Prostate gland (tissue), 2 donors: ENCODE measurements around the gene DNAJC2. TPM values are rescaled to one million over a fixed set of nuclear protein-coding genes. Genes with fewer than 3 reads are reported as not detected.

ENCODE experiments used
- small RNA-seq, 2 donors: library from RNA; depleted of rRNA; stranded (forward); fragments of <200 nt; gene quantifications; one replicate each; pipeline ENCODE3, GENCODE V24; 2016
- total RNA-seq, 2 donors: library from RNA; depleted of rRNA; stranded (reverse); fragments of >200 nt; gene quantifications; one replicate each; pipeline ENCODE4 v1.1.0, GENCODE V29; 2016

The DNAJC2 gene
- total RNA-seq, 2 donors from 2014 or later, result 12.3 to 17.5 TPM

Small RNAs within 50 kb of the gene (small RNA-seq; reads per million reads assigned to genes)
- 0 reads per million in 2 donors for gene RPS29P16

Other genes starting within 250 kb of the DNAJC2 start
- gene NAPEPLD, start 195.7 kb downstream of the DNAJC2 start, total RNA-seq, result 10 to 100 TPM; 18.1 to 24.4 TPM
- 10 to 100 TPM; 42.4 to 57.0 TPM for gene PMPCB, start 47.3 kb downstream of the DNAJC2 start, total RNA-seq
- gene PSMC2, start 2.9 kb upstream of the DNAJC2 start, total RNA-seq, result 100 to 1,000 TPM in 1 of 2 donors, 10 to 100 TPM in 1; 62.0 to 102 TPM
- gene SLC26A5, start 101.4 kb upstream of the DNAJC2 start, total RNA-seq, result 1 to 10 TPM; 1.5 to 3.9 TPM